GM18951 (cell line): ENCODE measurements around the gene UBR4.

Experiments
- POLR2A ChIP-seq: IDR thresholded peaks from 4 replicates; pipeline ENCODE4 v1.6.1; 2011; ENCODE audit warnings: mild to moderate bottlenecking; ENCODE audit not compliant: insufficient read length, insufficient read depth; ENCODE audit errors: extremely low read depth
- in situ Hi-C: fragments of 300-500 bp; cut with MboI; formaldehyde crosslinking; loops from one replicate; pipeline ENCODE4 v1.12.0; 2022; ENCODE audit warnings: low sequenced_read_pairs, mixed read lengths, inconsistent platforms; ENCODE audit not compliant: unreplicated experiment

The UBR4 gene

GRCh38 chr1:19133360-19133759, 76.7 kb downstream of the UBR4 start:
- no peak for TF ChIP-seq POLR2A
- in situ Hi-C loops = no loop called here

GRCh38 chr1:19130468-19130867, 79.6 kb downstream of the UBR4 start:
- in situ Hi-C loops = no loop called here
- TF ChIP-seq POLR2A = no peak

- in situ Hi-C loops = no loop called here
- TF ChIP-seq POLR2A = no peak
Observed at GRCh38 chr1:19128968-19129514, 81.0 kb downstream of the UBR4 start.

- TF ChIP-seq POLR2A = no peak
- in situ Hi-C loops = no loop called here
Observed at GRCh38 chr1:19124273-19124672, 85.8 kb downstream of the UBR4 start.

DNA sequence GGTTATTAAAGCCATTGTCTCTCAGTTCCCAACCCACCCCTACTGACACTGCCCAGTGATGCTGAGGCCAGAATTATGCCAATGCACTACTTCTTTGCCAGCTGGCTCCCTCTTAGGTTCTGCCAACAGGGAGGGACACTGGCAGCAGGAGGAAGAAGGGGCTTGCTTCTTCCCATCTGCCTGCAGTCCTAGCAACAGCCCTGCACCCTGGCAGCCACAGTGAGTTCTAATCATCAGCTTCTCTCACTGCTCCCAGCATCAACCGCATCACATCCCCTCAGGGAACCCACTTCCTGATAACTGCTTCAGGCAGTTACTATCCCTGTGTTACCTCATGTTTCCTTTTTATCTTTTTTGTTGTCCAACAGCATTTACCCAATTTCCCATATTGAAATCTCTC, 86.2 kb downstream of the UBR4 start:
- TF ChIP-seq POLR2A = no peak
- in situ Hi-C loops = no loop called here

DNA sequence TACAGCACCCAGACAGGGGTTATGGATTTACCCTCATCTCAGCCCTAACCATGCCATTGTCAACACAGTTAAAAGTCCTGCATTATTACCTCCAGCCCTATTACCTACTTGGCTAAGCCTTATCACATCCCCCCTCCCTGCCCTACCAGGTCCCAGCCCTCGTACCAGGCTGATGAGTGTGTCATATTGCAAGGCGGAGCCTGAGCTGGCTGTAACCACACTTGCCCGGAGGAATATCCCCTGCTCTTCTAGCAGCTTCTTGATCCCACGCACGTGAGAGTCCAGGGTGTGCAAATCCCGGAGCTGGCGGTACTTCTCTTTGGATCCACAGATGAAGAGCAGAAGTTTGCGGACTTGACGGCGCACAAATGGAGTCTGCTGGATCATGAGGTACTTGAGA, 87.4 kb downstream of the UBR4 start:
- no peak for TF ChIP-seq POLR2A

DNA sequence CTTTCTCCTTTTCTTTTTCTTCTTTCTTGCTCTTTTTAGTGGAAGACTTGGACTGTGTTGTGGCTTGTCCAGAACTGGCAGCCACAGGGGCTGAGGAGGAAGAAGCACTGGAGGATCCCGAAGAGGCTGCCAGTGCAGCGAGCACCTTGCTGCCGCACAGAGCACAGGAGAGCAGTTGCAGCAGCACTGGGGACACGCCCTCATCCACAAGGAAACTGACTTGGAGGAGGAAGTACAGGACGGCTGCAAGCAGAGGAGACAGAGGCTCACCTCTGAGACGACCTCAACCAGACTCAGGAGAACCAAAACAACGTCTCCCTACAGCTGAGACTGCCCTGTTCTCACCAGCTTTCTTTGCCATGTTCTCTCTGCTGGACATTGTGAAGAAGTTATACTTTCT, 88.9 kb downstream of the UBR4 start:
- in situ Hi-C loops = no loop called here
- no peak for TF ChIP-seq POLR2A

More for the DNA sequence above, 87.4 kb downstream of the UBR4 start:
- in situ Hi-C loops = no loop called here

DNA sequence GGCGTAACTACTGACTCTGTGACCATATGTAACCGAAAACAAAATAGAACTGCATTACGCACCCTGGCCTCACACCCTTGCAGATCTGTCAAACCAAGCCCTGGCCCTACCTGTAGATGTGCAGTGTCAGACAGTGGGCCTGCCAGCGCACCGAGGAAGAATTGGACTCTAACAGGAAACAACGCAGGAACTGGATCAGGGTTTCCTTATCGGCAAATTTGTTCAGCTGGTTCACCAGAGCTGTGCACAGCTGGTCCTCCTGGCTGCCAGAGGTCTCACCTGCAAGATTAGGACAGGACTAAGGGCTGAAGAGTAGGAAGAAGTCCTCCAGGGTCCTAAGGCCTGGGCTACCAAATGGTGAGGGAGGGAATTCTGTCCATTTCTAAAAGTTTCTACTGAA, 90.0 kb downstream of the UBR4 start:
- in situ Hi-C loops = no loop called here
- no peak for TF ChIP-seq POLR2A

DNA sequence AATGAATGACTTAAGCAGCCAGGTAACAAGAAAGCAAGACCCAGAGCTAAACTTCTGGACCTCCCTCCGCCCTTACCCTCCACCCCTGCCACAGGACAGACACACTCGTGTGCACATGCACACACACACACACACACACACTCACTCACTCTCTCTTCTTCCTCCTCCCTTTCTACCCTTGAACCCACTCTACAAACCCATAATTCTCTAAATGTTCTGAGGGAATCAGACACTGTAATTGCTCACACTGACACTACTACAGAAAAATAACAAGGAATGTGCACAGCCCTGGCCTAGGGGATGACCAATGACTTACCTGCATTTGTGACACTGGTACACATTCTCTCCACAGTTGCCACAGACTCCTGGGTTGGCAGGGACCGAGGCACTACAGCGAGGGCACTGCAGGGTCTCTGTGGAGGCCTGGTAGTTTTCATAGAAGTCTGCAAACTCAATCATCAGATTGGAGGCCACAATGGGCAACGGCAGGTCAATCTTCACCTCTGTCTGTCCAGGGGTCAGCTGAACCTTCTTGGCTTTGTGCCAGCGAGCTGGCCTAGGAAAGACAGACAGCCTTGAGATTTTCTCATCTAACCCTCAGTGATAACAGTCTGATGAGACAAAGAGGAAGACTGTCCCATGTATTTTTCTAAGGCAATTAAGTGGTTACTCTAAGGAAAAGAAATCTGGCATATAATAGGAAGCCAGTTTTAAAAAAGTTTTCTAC, 94.8 kb downstream of the UBR4 start:
- in situ Hi-C loops = no loop called here
- no peak for TF ChIP-seq POLR2A

DNA sequence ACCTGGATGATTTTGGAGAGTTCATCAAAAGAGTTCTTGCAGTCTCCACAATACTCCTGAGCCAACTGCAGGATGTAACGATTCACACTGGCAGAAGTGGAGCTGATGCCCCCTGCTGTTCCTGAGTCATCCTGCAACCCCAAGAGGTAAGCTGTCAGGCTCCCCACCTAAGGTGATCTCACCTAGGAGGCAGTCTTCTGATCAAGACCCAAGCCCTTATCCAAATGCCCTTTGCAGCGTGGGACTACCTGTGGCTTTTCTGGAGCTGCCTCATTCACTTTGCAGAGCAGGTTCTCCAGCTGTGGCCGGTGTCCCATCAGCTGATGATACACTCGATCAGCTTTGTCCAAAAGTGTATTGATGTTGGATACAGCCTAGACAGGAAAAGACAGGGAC, 96.4 kb downstream of the UBR4 start:
- TF ChIP-seq POLR2A = no peak
- in situ Hi-C loops = no loop called here

GRCh38 chr1:19112891-19113696, 97.0 kb downstream of the UBR4 start:
- no peak for TF ChIP-seq POLR2A
- in situ Hi-C loops = no loop called here

DNA sequence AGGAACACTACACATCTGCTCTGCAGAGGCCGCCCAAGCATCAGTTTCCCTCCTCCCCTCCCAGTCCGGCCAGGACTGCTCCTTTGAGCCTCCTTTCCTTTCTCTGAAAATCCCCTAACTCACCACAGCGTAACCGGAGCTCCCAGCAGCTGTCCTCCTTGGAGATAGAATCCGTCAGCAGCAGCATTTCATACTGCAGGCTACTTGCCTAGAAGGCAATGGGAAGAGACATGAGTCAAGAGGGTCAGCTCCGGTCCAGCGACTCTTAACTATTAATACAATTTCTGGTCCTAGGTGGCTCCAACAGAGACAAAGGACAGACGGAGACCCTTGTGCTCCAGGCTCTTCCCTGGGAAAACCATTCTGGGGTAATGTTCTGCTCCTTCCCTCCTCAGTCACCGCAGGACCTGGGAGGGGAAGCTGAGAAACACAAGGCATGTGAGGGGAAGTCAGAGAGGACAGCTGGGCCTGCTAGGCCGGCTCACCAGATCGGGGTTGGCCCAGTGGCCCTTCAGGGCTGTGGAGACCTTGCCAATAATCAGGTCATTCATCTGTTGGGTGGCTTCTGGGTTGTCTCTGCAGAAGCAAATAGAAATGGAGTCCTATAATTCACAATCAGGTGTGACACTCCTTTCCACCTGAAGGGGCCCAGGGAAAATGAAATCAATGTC, 99.7 kb downstream of the UBR4 start:
- no peak for TF ChIP-seq POLR2A
- in situ Hi-C loops = no loop called here

DNA sequence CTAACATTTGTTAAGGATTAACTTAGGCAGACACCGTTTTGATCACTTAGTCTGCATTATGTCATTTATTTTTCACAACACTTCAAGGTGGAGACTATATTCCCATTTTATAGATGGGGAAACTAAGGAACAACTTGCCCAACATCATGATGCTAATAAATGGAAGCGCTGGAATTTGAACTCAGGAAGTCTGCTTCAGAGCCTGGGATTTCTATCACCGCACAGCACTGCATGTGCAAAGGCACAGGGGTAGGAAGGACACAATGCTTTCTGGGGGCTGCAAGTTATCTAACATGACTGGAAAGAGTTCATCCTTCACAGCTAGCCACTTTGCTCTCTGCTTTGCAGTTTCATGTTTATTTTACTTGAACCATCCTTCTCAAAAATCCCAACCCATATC, 100.5 kb downstream of the UBR4 start:
- TF ChIP-seq POLR2A = no peak
- in situ Hi-C loops = no loop called here

- no peak for TF ChIP-seq POLR2A
- in situ Hi-C loops = no loop called here
Observed at GRCh38 chr1:19101244-19101643, 108.8 kb downstream of the UBR4 start.

DNA sequence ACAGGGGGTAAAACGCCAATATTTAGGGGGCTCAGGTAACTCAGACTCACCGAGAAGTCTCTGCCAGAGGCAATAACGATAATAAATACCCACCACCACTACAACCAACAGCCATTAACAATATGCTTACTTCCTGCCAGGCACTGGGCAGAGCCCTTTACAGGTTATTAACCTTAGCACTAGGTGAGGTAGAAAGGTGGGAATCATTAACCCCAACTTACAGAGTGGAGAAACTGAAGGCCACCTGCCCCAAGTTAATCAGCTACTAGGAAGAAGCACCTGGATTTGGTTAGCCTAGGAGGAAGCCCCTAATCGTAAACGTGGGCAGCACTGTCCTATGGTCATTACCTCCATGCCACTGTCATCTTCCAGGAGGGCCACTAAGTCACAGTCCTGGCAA, 110.0 kb downstream of the UBR4 start:
- no peak for TF ChIP-seq POLR2A
- in situ Hi-C loops = no loop called here
